ENCODE data around the gene FXYD3.

Gene FXYD3

DNA sequence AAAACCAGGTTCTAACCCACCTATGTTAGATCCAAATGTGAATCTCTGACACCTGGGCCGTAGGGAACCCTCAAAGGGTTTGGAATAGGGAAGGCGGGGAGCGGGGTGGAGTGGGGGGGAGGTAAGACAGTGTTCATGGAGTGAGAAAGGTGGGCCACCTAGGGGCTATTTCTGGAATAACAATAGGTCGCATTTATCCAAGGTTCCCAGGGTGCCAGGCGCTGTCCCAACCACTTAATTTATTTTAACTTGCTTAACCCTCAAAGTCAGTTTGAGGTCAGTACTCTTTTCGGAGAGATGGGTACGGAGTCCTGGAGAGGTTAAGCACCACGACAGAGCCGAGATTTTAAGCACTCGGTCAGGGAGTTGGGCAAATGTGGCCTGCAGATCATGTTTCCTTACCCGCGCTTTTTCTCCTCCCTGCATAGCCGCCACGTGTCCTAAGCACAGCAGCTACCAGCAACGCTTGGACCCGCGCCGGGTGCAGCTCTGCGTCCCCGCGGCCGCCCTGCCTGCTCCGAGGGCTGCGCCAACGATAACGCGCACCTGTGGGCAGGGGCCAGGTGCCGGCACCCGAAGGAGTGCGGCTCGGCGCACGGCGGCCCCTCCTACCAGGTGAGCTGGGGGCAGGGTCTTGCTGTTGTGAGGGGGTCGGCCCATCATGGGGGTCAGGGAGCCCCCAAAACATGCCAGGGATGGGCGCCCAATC is 25.0 kb upstream of the FXYD3 start:
- TF ChIP-seq, protein P1, sequence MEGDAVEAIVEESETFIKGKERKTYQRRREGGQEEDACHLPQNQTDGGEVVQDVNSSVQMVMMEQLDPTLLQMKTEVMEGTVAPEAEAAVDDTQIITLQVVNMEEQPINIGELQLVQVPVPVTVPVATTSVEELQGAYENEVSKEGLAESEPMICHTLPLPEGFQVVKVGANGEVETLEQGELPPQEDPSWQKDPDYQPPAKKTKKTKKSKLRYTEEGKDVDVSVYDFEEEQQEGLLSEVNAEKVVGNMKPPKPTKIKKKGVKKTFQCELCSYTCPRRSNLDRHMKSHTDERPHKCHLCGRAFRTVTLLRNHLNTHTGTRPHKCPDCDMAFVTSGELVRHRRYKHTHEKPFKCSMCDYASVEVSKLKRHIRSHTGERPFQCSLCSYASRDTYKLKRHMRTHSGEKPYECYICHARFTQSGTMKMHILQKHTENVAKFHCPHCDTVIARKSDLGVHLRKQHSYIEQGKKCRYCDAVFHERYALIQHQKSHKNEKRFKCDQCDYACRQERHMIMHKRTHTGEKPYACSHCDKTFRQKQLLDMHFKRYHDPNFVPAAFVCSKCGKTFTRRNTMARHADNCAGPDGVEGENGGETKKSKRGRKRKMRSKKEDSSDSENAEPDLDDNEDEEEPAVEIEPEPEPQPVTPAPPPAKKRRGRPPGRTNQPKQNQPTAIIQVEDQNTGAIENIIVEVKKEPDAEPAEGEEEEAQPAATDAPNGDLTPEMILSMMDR (IDR thresholded peaks at IDR 0.05; ENCODE audit: insufficient read depth, low read depth, low read length, missing control alignments), result peak; percentile 62
- no peak overlapping the region for H3K4me3 ChIP-seq (ENCODE audit: low read length)
- peak; percentile 68 for DNase-seq (ENCODE audit: low read depth)

GRCh38 chr19:35093430-35093829 is 22.2 kb upstream of the FXYD3 start:
- TF ChIP-seq, protein P1 (IDR thresholded peaks at IDR 0.05; ENCODE audit: insufficient read depth, low read depth, low read length, missing control alignments), result no peak
- no peak overlapping the region for H3K4me3 ChIP-seq (ENCODE audit: low read length)
- no peak for DNase-seq (ENCODE audit: low read depth)

- H3K4me3 ChIP-seq (ENCODE audit: low read length), result no peak overlapping the region
- TF ChIP-seq, protein P1 (IDR thresholded peaks at IDR 0.05; ENCODE audit: insufficient read depth, low read depth, low read length, missing control alignments), result no peak
- no peak for DNase-seq (ENCODE audit: low read depth)
Measured at GRCh38 chr19:35093941-35094647, 21.5 kb upstream of the FXYD3 start.

GRCh38 chr19:35094656-35095055 is 21.0 kb upstream of the FXYD3 start:
- DNase-seq (ENCODE audit: low read depth), result no peak
- TF ChIP-seq, protein P1 (IDR thresholded peaks at IDR 0.05; ENCODE audit: insufficient read depth, low read depth, low read length, missing control alignments), result no peak
- no peak overlapping the region for H3K4me3 ChIP-seq (ENCODE audit: low read length)

GRCh38 chr19:35095667-35096368 is 19.8 kb upstream of the FXYD3 start:
- peak; percentile 87 for DNase-seq (ENCODE audit: low read depth)
- TF ChIP-seq, protein P1 (IDR thresholded peaks at IDR 0.05; ENCODE audit: insufficient read depth, low read depth, low read length, missing control alignments), result peak; percentile 30
- H3K4me3 ChIP-seq (ENCODE audit: low read length), result no peak overlapping the region

DNA sequence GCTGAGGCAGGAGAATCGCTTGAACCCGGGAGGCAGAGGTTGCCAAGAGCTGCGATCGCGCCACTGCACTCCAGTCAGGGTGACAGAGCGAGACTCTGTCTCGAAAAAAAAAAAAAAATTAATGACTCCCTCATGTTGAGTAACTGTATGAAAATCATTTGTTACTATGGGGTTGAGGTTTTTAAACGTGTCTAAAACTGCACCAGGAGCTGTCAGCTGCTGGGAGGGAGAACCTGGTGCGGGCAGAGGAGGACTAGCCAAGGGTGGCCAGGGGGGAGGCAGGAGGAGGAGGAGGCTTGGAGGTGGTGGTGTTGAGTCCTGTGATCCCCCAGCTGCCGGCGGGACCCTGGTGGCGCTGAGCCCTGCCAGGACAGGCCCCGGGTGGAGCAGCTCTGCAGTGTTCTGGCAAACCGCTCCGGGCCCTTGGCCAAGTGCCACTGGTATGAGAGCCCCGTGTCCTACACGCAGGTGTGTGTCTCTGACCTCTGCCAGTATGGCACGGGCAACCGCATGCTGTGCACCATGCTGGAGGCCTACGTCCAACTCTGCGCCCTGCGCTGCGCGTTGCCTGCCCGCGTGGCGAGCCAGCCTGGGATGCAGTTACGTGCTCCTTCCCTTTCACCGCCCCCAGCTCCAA is 17.1 kb upstream of the FXYD3 start:
- TF ChIP-seq, protein P1 (IDR thresholded peaks at IDR 0.05; ENCODE audit: insufficient read depth, low read depth, low read length, missing control alignments), result no peak
- no peak overlapping the region for H3K4me3 ChIP-seq (ENCODE audit: low read length)
- DNase-seq (ENCODE audit: low read depth), result peak; percentile 77
